Naive thymus-derived CD4-positive, alpha-beta T cell (primary cell): ENCODE data around the gene PDE8B. TPM values are rescaled to one million over a fixed set of nuclear protein-coding genes. Genes with fewer than 3 reads are reported as not detected.

Experiments used
- ATAC-seq: fragments of 150-1000 bp; cut with Tn5 transposase; 2 replicates; pipeline ENCODE4 v1.10.0; 2021; ENCODE audit warnings: mild to moderate bottlenecking, moderate library complexity
- CTCF ChIA-PET: fragments of 350-600 bp; sonication (Branson Sonifier 250); formaldehyde crosslinking; loops from one replicate; lab custom pipeline; 2021; ENCODE audit warnings: antibody characterized with exemption; lab: Charles Lee
- POLR2A ChIA-PET: fragments of 350-600 bp; sonication (Branson Sonifier 250); formaldehyde crosslinking; loops from one replicate; lab custom pipeline; 2021; ENCODE audit warnings: antibody characterized with exemption, inconsistent platforms; lab: Charles Lee
- DNase-seq, 9 donors: peaks; one replicate each; pipeline versions ENCODE4 v3.0.0 to v3.0.0-alpha.2; 2020 to 2022; ENCODE audit warnings: mixed read lengths in 1 of 9
- H3K27ac ChIP-seq: one replicate; pipeline ENCODE4 v1.7.0; 2013; ENCODE audit warnings: mild to moderate bottlenecking, low read depth, low read length, moderate library complexity
- H3K27me3 ChIP-seq, 2 donors: one replicate each; pipeline ENCODE4 v1.7.0; 2013; ENCODE audit warnings: low read length in 2 of 2, mild to moderate bottlenecking in 2 of 2, moderate library complexity in 2 of 2; ENCODE audit not compliant: control insufficient read depth in 2 of 2, insufficient read depth in 2 of 2
- H3K36me3 ChIP-seq, 3 experiments: 1 replicate in 2 of 3; 2 replicates in 1 of 3; pipeline ENCODE4 v1.7.0; 2013; ENCODE audit warnings: low read length in 3 of 3, mild to moderate bottlenecking in 3 of 3, moderate library complexity in 1 of 3; ENCODE audit not compliant: insufficient read depth in 3 of 3, control insufficient read depth in 2 of 3
- H3K4me1 ChIP-seq, 2 donors: one replicate each; pipeline ENCODE4 v1.7.0; 2013; ENCODE audit warnings: low read length in 2 of 2, mild to moderate bottlenecking in 2 of 2, moderate library complexity in 1 of 2; ENCODE audit not compliant: control insufficient read depth in 2 of 2, insufficient read depth in 2 of 2
- H3K4me3 ChIP-seq: 2 replicates; pipeline ENCODE4 v1.7.0; 2013; ENCODE audit warnings: mild to moderate bottlenecking, low read length
- H3K9me3 ChIP-seq, 3 experiments: 1 replicate in 2 of 3; 2 replicates in 1 of 3; pipeline ENCODE4 v1.7.0; 2013; ENCODE audit warnings: low read length in 3 of 3; ENCODE audit not compliant: control insufficient read depth in 2 of 3
- H3K27ac Mint-ChIP-seq, 9 donors: one replicate each; pipeline ENCODE4 v1.8.0; 2020 to 2022; ENCODE audit warnings: mixed read lengths in 9 of 9, mild to moderate bottlenecking in 8 of 9, moderate library complexity in 5 of 9, inconsistent platforms in 2 of 9
- H3K27me3 Mint-ChIP-seq, 5 donors: one replicate each; pipeline ENCODE4 v1.8.0; 2021 to 2022; ENCODE audit warnings: mixed read lengths in 5 of 5, mild to moderate bottlenecking in 1 of 5
- H3K36me3 Mint-ChIP-seq, 5 donors: one replicate each; pipeline ENCODE4 v1.8.0; 2020 to 2022; ENCODE audit warnings: mixed read lengths in 5 of 5, mild to moderate bottlenecking in 3 of 5, inconsistent platforms in 1 of 5
- H3K4me1 Mint-ChIP-seq, 7 donors: one replicate each; pipeline ENCODE4 v1.8.0; 2020 to 2022; ENCODE audit warnings: mixed read lengths in 7 of 7, mild to moderate bottlenecking in 3 of 7, inconsistent platforms in 1 of 7
- H3K4me3 Mint-ChIP-seq, 10 donors: one replicate each; pipeline ENCODE4 v1.8.0; 2020 to 2022; ENCODE audit warnings: mild to moderate bottlenecking in 10 of 10, mixed read lengths in 10 of 10, moderate library complexity in 6 of 10, inconsistent platforms in 2 of 10
- H3K9me3 Mint-ChIP-seq, 11 donors: one replicate each; pipeline ENCODE4 v1.8.0; 2020 to 2022; ENCODE audit warnings: mixed read lengths in 11 of 11, mild to moderate bottlenecking in 4 of 11, inconsistent platforms in 1 of 11, moderate library complexity in 1 of 11
- intact Hi-C, 2 donors: fragments of 100-400 bp; cut with micrococcal nuclease; formaldehyde crosslinking; loops; one replicate each; pipeline ENCODE4 v1.15.1; 2023
- polyA plus RNA-seq, 2 donors: library from polyadenylated mRNA; unstranded; fragments of 300-500 nt; fragmentation: Illumina TruSeq; gene quantifications; one replicate each; pipeline ENCODE4 v1.2.3, GENCODE V29; 2021
- total RNA-seq, 6 experiments: library from RNA in 5 of 6; stranded (reverse) in 5 of 6; gene quantifications; 1 replicate in 5 of 6; 2 replicates in 1 of 6; pipeline ENCODE4 v1.2.3 and lab custom pipeline; 2021 to 2026

Gene PDE8B
- total and polyA plus RNA-seq, 7 experiments from 2014 or later, result 0.02 to 1.2 TPM; not detected in 5

DNA sequence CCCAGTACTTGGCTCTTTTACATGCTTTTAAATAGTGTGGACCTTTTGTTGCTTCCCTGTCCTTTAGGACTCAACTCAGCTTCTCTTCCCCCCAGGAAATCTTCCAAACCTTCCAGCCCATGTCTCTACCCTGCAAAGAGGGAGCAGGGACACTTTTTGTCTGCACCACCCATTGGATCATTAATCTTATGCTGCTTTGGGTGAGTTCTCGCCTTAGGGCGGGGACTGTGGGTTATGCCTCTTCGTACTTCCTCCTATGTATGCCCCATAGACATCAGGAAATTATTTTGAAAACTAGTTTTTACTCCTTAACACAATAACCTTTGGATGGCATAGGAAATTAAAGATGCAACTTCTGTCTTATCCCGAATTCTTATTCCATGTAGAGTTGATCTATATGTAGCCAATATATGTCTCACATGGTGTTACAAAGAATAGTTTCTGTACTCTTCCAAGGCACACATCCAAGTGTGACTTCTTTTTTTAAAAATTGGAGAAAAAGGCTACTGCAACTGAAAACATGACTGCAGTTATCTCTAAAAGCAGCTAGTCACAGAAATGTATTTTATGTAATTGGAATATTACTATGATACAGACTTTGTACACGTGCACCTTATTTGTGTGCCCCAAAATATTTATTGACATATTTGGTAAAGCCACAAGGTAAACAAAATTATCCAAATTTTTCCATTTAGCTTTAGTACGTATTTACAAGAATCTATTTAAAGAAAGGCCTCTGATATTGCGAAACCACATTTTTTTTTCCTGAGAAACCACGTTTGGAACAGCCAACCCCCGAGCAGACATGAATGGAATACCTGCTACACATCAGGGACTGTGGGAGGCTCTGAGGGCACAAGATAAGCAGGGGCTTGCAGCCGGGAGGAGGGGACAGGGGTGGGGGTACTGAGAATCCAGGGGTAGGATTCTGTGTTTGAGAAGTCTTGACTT is 148.1 kb downstream of the PDE8B start:
- Mint-ChIP-seq H3K27ac (no peak overlapping the region), H3K27me3 (peaks cover 0 to 6% (median 0%) of the 10 kb centered on the region in 5 donors), H3K4me3 (no peak overlapping the region), H3K9me3 (peaks cover 0 to 4% (median 0%) of the 10 kb centered on the region in 11 donors), H3K36me3 (no peaks in the 10 kb centered on the region), H3K4me1 (peaks cover 0 to 15% (median 0%) of the 10 kb centered on the region in 7 donors)
- intact Hi-C loops, result no loop called here
- H3K36me3 ChIP-seq, result no peaks in the 10 kb centered on the region
- no peak overlapping the region for H3K4me3 ChIP-seq
- DNase-seq (no peak), ATAC-seq (no peak)
- no peak overlapping the region for H3K27ac ChIP-seq
- no peaks in the 10 kb centered on the region for H3K4me1 ChIP-seq
- ChIA-PET CTCF (no interaction called here), POLR2A (no interaction called here)
- no peaks in the 10 kb centered on the region for H3K9me3 ChIP-seq
- H3K27me3 ChIP-seq, result no peaks in the 10 kb centered on the region

DNA sequence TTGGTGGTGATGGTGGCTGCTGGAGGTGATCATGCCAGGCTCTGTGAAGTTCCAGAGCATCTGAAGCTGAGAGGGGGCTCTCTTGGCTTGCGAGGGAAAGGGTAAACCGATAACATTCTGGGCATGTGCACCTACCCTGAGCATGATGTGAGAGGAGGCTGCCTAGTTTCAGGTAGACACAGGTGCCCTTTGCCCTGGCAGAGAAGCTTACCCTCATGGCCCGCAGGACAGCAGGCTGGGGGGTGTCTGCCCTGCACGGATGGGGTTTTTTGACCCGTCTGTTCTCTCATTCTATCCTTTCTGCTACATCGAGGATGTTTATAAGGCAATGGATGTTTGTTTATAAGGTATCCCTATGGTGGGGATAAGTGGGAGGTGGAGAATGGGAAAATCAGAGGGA is 148.8 kb downstream of the PDE8B start:
- Histone ChIP-seq H3K4me1 (no peaks in the 10 kb centered on the region), H3K4me3 (no peak overlapping the region), H3K36me3 (no peaks in the 10 kb centered on the region), H3K27ac (no peak overlapping the region), H3K27me3 (no peaks in the 10 kb centered on the region), H3K9me3 (no peaks in the 10 kb centered on the region)
- no peak overlapping the region for H3K27ac Mint-ChIP-seq
- H3K36me3 Mint-ChIP-seq, result no peaks in the 10 kb centered on the region
- ChIA-PET POLR2A (no interaction called here), CTCF (no interaction called here)
- peaks cover 0 to 4% (median 0%) of the 10 kb centered on the region in 11 donors for H3K9me3 Mint-ChIP-seq
- ATAC-seq, result no peak
- intact Hi-C loops, result no loop called here
- H3K4me1 Mint-ChIP-seq, result peaks cover 0 to 15% (median 0%) of the 10 kb centered on the region in 7 donors
- no peak for DNase-seq
- H3K4me3 Mint-ChIP-seq, result no peak overlapping the region
- H3K27me3 Mint-ChIP-seq, result peaks cover 0 to 6% (median 0%) of the 10 kb centered on the region in 5 donors

DNA sequence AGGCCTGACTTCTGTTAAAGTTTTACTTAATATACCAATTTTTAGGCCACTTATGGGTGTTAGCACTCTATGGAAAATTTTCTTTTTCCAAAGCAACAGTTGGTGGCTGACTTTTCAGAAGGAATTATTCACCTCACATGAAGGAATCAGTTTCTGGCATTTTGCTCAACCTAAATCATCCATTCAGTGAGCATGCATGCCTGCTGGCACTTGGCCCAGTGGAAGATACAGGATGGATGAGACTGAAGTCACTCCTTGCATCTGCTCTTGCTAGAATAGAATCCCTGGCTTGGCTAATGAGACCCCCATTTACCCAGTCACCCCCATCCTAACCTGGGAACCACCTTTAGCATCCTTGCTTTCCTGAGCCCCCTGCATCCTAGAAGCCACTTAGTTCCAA is 149.9 kb downstream of the PDE8B start:
- no peak overlapping the region for H3K4me3 Mint-ChIP-seq
- H3K9me3 ChIP-seq, result no peaks in the 10 kb centered on the region
- H3K27ac ChIP-seq, result no peak overlapping the region
- no peaks in the 10 kb centered on the region for H3K4me1 ChIP-seq
- intact Hi-C loops, result no loop called here
- no peak overlapping the region for H3K27ac Mint-ChIP-seq
- DNase-seq (no peak), ATAC-seq (no peak)
- POLR2A ChIA-PET, result interaction anchor here (0.7 kb wide), 1 partner anchor 305 kb away, joined by 3 read pairs; no protein-coding TSS in a partner anchor
- peaks cover 0 to 4% (median 0%) of the 10 kb centered on the region in 5 donors for H3K27me3 Mint-ChIP-seq
- no peaks in the 10 kb centered on the region for H3K27me3 ChIP-seq
- CTCF ChIA-PET, result no interaction called here
- H3K4me1 Mint-ChIP-seq, result peaks cover 0 to 15% (median 0%) of the 10 kb centered on the region in 7 donors
- H3K36me3 ChIP-seq, result no peaks in the 10 kb centered on the region
- H3K36me3 Mint-ChIP-seq, result no peaks in the 10 kb centered on the region
- H3K9me3 Mint-ChIP-seq, result peaks cover 0 to 4% (median 0%) of the 10 kb centered on the region in 11 donors
- H3K4me3 ChIP-seq, result no peak overlapping the region

- Histone ChIP-seq H3K27me3 (no peaks in the 10 kb centered on the region), H3K4me1 (no peaks in the 10 kb centered on the region), H3K27ac (no peak overlapping the region), H3K9me3 (no peaks in the 10 kb centered on the region), H3K4me3 (no peak overlapping the region), H3K36me3 (no peaks in the 10 kb centered on the region)
- intact Hi-C loops, result no loop called here
- Mint-ChIP-seq H3K27me3 (peaks cover 0 to 2% (median 0%) of the 10 kb centered on the region in 5 donors), H3K27ac (peak overlapping the region in 1 of 9 donors; percentile 27), H3K9me3 (peaks cover 0 to 4% (median 0%) of the 10 kb centered on the region in 11 donors), H3K4me3 (no peak overlapping the region), H3K4me1 (peaks cover 0 to 15% (median 0%) of the 10 kb centered on the region in 7 donors), H3K36me3 (no peaks in the 10 kb centered on the region)
- ATAC-seq (no peak), DNase-seq (no peak)
- ChIA-PET POLR2A (interaction anchor here (0.7 kb wide), 1 partner anchor 306 kb away, joined by 3 read pairs; no protein-coding TSS in a partner anchor), CTCF (no interaction called here)
Measured at GRCh38 chr5:77360973-77361372, 150.5 kb downstream of the PDE8B start.

DNA sequence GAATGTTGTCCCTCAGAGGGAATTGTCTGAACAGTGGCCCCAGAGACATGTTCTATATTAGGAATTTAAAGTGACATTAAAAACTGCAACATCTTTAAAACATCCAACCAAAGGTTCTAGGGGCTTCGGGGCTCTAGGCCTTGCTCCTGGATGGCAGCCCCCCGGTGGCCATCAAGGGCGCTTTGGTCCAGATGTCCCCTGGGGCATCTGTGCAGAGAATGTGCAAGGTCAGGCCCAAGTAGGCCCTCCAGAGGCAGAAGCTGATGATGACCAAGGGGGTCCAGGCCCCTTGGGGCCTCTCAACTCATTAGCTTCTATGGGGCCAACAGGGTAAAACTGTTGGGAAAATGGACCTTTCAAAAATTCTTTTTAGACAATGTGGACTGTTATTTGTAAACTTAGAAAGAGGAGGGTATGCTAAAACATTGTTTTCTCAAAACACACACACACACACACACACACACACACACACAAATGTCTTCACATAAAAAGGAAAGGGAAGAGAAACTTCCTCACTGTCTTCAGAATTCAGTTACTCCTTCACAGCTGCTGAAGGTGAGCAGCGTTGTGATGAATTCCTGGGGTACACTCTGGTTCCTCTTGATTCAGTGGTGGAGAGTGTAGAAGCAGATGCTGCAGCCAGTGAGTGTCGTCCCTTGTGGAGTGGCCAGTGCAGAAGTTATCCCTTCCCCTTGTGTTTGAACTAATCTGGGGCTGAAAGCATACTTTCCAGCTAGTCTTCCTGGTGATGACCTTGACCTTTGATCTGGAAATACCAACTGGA is 156.4 kb downstream of the PDE8B start:
- intact Hi-C loops, result no loop called here
- DNase-seq (no peak), ATAC-seq (no peak)
- no peak overlapping the region for H3K4me3 ChIP-seq
- Mint-ChIP-seq H3K36me3 (no peaks in the 10 kb centered on the region), H3K4me3 (no peak overlapping the region), H3K27ac (peak overlapping the region in 1 of 9 donors; percentile 23), H3K9me3 (peaks cover 0 to 3% (median 0%) of the 10 kb centered on the region in 11 donors), H3K4me1 (peaks cover 0 to 5% (median 0%) of the 10 kb centered on the region in 7 donors), H3K27me3 (no peaks in the 10 kb centered on the region)
- H3K4me1 ChIP-seq, result no peaks in the 10 kb centered on the region
- H3K27me3 ChIP-seq, result no peaks in the 10 kb centered on the region
- no peaks in the 10 kb centered on the region for H3K36me3 ChIP-seq
- CTCF ChIA-PET, result no interaction called here
- H3K27ac ChIP-seq, result no peak overlapping the region
- no peaks in the 10 kb centered on the region for H3K9me3 ChIP-seq
- POLR2A ChIA-PET, result interaction anchor here (0.6 kb wide), 1 partner anchor 547 kb away, joined by 4 read pairs; no protein-coding TSS in a partner anchor

DNA sequence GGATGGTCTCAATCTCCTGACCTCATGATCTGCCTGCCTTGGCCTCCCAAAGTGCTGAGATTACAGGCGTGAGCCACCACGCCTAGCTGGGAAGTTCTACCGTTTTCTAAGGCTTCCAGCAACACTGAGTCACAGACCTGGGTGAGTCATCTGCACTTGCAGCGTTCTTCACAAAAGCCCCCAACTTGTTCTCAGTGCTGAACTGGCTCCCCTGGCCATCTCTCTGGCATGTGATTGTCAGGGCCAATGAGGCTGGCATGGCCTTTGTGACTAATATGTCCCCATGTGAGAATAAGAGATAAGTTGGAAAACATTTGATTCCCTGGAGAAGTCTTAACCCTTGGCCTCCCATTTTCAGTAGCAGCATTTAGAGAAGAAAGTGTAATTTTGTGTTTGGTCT is 157.3 kb downstream of the PDE8B start:
- intact Hi-C loops, result no loop called here
- Mint-ChIP-seq H3K4me1 (peaks cover 0 to 5% (median 0%) of the 10 kb centered on the region in 7 donors), H3K9me3 (peaks cover 0 to 3% (median 0%) of the 10 kb centered on the region in 11 donors), H3K27me3 (peaks cover 0 to 3% (median 0%) of the 10 kb centered on the region in 5 donors), H3K36me3 (no peaks in the 10 kb centered on the region), H3K27ac (peak overlapping the region in 1 of 9 donors; percentile 10), H3K4me3 (no peak overlapping the region)
- ATAC-seq, result no peak
- no peaks in the 10 kb centered on the region for H3K9me3 ChIP-seq
- ChIA-PET CTCF (no interaction called here), POLR2A (interaction anchor here (0.6 kb wide), 1 partner anchor 548 kb away, joined by 4 read pairs; no protein-coding TSS in a partner anchor)
- no peak overlapping the region for H3K27ac ChIP-seq
- no peak for DNase-seq
- H3K27me3 ChIP-seq, result no peaks in the 10 kb centered on the region
- no peaks in the 10 kb centered on the region for H3K4me1 ChIP-seq
- no peak overlapping the region for H3K4me3 ChIP-seq
- H3K36me3 ChIP-seq, result no peaks in the 10 kb centered on the region
